Immature natural killer cell (primary cell): ENCODE results near the gene RBM43. TPM values are rescaled to one million over a fixed set of nuclear protein-coding genes. Genes with fewer than 3 reads are reported as not detected.
"Not testable (repeated sequence)": the region's sequence is repeated elsewhere in the genome, so short reads cannot be mapped to it uniquely, and the experiment has no call there.

ENCODE experiments used
- DNase-seq, 3 donors: peaks; one replicate each; pipeline ENCODE4 v3.0.0; 2022; ENCODE audit warnings: mixed read lengths in 1 of 3
- H3K27ac Mint-ChIP-seq, 6 donors: one replicate each; pipeline ENCODE4 v1.8.0; 2020; ENCODE audit warnings: mixed read lengths in 6 of 6, mild to moderate bottlenecking in 5 of 6, inconsistent platforms in 4 of 6, moderate library complexity in 3 of 6
- H3K27me3 Mint-ChIP-seq, 3 donors: one replicate each; pipeline ENCODE4 v1.8.0; 2020 to 2021; ENCODE audit warnings: low read depth in 3 of 3, mild to moderate bottlenecking in 3 of 3, mixed read lengths in 3 of 3, moderate library complexity in 3 of 3, inconsistent platforms in 1 of 3
- H3K36me3 Mint-ChIP-seq, 3 donors: one replicate each; pipeline ENCODE4 v1.8.0; 2020; ENCODE audit warnings: mixed read lengths in 3 of 3, inconsistent platforms in 2 of 3, mild to moderate bottlenecking in 2 of 3
- H3K4me1 Mint-ChIP-seq, 2 donors: one replicate each; pipeline ENCODE4 v1.8.0; 2020; ENCODE audit warnings: inconsistent platforms in 2 of 2, mild to moderate bottlenecking in 2 of 2, mixed read lengths in 2 of 2, moderate library complexity in 1 of 2
- H3K4me3 Mint-ChIP-seq, 5 donors: one replicate each; pipeline ENCODE4 v1.8.0; 2020; ENCODE audit warnings: mild to moderate bottlenecking in 5 of 5, mixed read lengths in 5 of 5, inconsistent platforms in 3 of 5, moderate library complexity in 3 of 5
- H3K9me3 Mint-ChIP-seq, 6 donors: one replicate each; pipeline ENCODE4 v1.8.0; 2020; ENCODE audit warnings: mild to moderate bottlenecking in 6 of 6, mixed read lengths in 6 of 6, inconsistent platforms in 4 of 6, moderate library complexity in 3 of 6
- polyA plus RNA-seq, 3 donors: library from polyadenylated mRNA; unstranded; fragments of 300-500 nt; fragmentation: Illumina TruSeq; gene quantifications; one replicate each; pipeline ENCODE4 v1.2.3, GENCODE V29; 2021

RBM43 gene
- polyA plus RNA-seq, 3 donors from 2014 or later = 0.83 to 3.8 (median 1.6) TPM

- H3K4me1 Mint-ChIP-seq, H3K9me3 Mint-ChIP-seq, H3K36me3 Mint-ChIP-seq, H3K4me3 Mint-ChIP-seq, H3K27ac Mint-ChIP-seq, DNase-seq: not testable (repeated sequence)
- H3K27me3 Mint-ChIP-seq = peaks cover 0 to 17% (median 5%) of the 10 kb centered on the region in 3 donors
Measured at GRCh38 chr2:151233760-151234159, 27.9 kb downstream of the RBM43 start.

GRCh38 chr2:151233288-151233687, 28.4 kb downstream of the RBM43 start:
- not testable (repeated sequence) for H3K4me1 Mint-ChIP-seq, H3K36me3 Mint-ChIP-seq, H3K27ac Mint-ChIP-seq, H3K9me3 Mint-ChIP-seq, DNase-seq, H3K4me3 Mint-ChIP-seq
- H3K27me3 Mint-ChIP-seq = peaks cover 0 to 17% (median 5%) of the 10 kb centered on the region in 3 donors

- Mint-ChIP-seq H3K9me3 (peaks cover 0 to 2% (median 0%) of the 10 kb centered on the region in 6 donors), H3K4me3 (no peak overlapping the region), H3K27me3 (peaks cover 0 to 17% (median 5%) of the 10 kb centered on the region in 3 donors), H3K4me1 (no peaks in the 10 kb centered on the region), H3K36me3 (no peaks in the 10 kb centered on the region), H3K27ac (no peak overlapping the region)
- DNase-seq = no peak
Measured at GRCh38 chr2:151230627-151231140, 31.0 kb downstream of the RBM43 start.

GRCh38 chr2:151228847-151229512, 32.7 kb downstream of the RBM43 start:
- Mint-ChIP-seq H3K9me3 (peaks cover 0 to 2% (median 0%) of the 10 kb centered on the region in 6 donors), H3K4me3 (no peak overlapping the region), H3K27ac (no peak overlapping the region), H3K4me1 (no peaks in the 10 kb centered on the region), H3K36me3 (no peaks in the 10 kb centered on the region), H3K27me3 (peaks cover 2 to 17% (median 2%) of the 10 kb centered on the region in 3 donors)
- no peak for DNase-seq

- no peaks in the 10 kb centered on the region for H3K4me1 Mint-ChIP-seq
- DNase-seq = no peak
- H3K27ac Mint-ChIP-seq = no peak overlapping the region
- H3K36me3 Mint-ChIP-seq = no peaks in the 10 kb centered on the region
- no peaks in the 10 kb centered on the region for H3K9me3 Mint-ChIP-seq
- H3K27me3 Mint-ChIP-seq = peaks cover 0 to 3% (median 1%) of the 10 kb centered on the region in 3 donors
- H3K4me3 Mint-ChIP-seq = no peak overlapping the region
Measured at GRCh38 chr2:151217343-151217742, 44.3 kb downstream of the RBM43 start.

GRCh38 chr2:151207100-151207499, 54.6 kb downstream of the RBM43 start:
- DNase-seq = no peak
- no peaks in the 10 kb centered on the region for H3K4me1 Mint-ChIP-seq
- H3K36me3 Mint-ChIP-seq = no peaks in the 10 kb centered on the region
- H3K4me3 Mint-ChIP-seq = no peak overlapping the region
- peaks cover 2 to 5% (median 3%) of the 10 kb centered on the region in 3 donors for H3K27me3 Mint-ChIP-seq
- no peak overlapping the region for H3K27ac Mint-ChIP-seq
- H3K9me3 Mint-ChIP-seq = no peaks in the 10 kb centered on the region

- no peak overlapping the region for H3K4me3 Mint-ChIP-seq
- H3K27me3 Mint-ChIP-seq = peaks cover 2 to 5% (median 3%) of the 10 kb centered on the region in 3 donors
- no peak overlapping the region for H3K27ac Mint-ChIP-seq
- DNase-seq = no peak
- no peaks in the 10 kb centered on the region for H3K36me3 Mint-ChIP-seq
- no peaks in the 10 kb centered on the region for H3K4me1 Mint-ChIP-seq
- no peaks in the 10 kb centered on the region for H3K9me3 Mint-ChIP-seq
Measured at GRCh38 chr2:151206446-151206968, 55.2 kb downstream of the RBM43 start.

- DNase-seq = no peak
- no peaks in the 10 kb centered on the region for H3K36me3 Mint-ChIP-seq
- H3K4me3 Mint-ChIP-seq = no peak overlapping the region
- no peaks in the 10 kb centered on the region for H3K4me1 Mint-ChIP-seq
- no peaks in the 10 kb centered on the region for H3K9me3 Mint-ChIP-seq
- H3K27me3 Mint-ChIP-seq = peaks cover 0 to 5% (median 4%) of the 10 kb centered on the region in 3 donors
- H3K27ac Mint-ChIP-seq = no peak overlapping the region
Measured at GRCh38 chr2:151205571-151205970, 56.1 kb downstream of the RBM43 start.

- no peaks in the 10 kb centered on the region for H3K36me3 Mint-ChIP-seq
- H3K4me1 Mint-ChIP-seq = no peaks in the 10 kb centered on the region
- no peaks in the 10 kb centered on the region for H3K9me3 Mint-ChIP-seq
- no peak for DNase-seq
- peaks cover 0 to 5% (median 4%) of the 10 kb centered on the region in 3 donors for H3K27me3 Mint-ChIP-seq
- H3K4me3 Mint-ChIP-seq = no peak overlapping the region
- no peak overlapping the region for H3K27ac Mint-ChIP-seq
Measured at GRCh38 chr2:151204756-151205155, 56.9 kb downstream of the RBM43 start.

- H3K4me1 Mint-ChIP-seq = no peaks in the 10 kb centered on the region
- H3K4me3 Mint-ChIP-seq = no peak overlapping the region
- H3K9me3 Mint-ChIP-seq = peaks cover 0 to 1% (median 0%) of the 10 kb centered on the region in 6 donors
- no peaks in the 10 kb centered on the region for H3K36me3 Mint-ChIP-seq
- no peak overlapping the region for H3K27ac Mint-ChIP-seq
- peaks cover 0 to 5% (median 5%) of the 10 kb centered on the region in 3 donors for H3K27me3 Mint-ChIP-seq
- DNase-seq = no peak
Measured at GRCh38 chr2:151200844-151201243, 60.8 kb downstream of the RBM43 start.

- H3K27ac Mint-ChIP-seq = no peak overlapping the region
- H3K9me3 Mint-ChIP-seq = peaks cover 0 to 1% (median 0%) of the 10 kb centered on the region in 6 donors
- H3K4me1 Mint-ChIP-seq = no peaks in the 10 kb centered on the region
- no peak overlapping the region for H3K4me3 Mint-ChIP-seq
- no peak for DNase-seq
- H3K27me3 Mint-ChIP-seq = peaks cover 0 to 6% (median 5%) of the 10 kb centered on the region in 3 donors
- H3K36me3 Mint-ChIP-seq = no peaks in the 10 kb centered on the region
Measured at GRCh38 chr2:151200277-151200676, 61.4 kb downstream of the RBM43 start.

- no peak overlapping the region for H3K27ac Mint-ChIP-seq
- H3K27me3 Mint-ChIP-seq = peaks cover 0 to 6% (median 5%) of the 10 kb centered on the region in 3 donors
- no peak for DNase-seq
- peaks cover 0 to 1% (median 0%) of the 10 kb centered on the region in 6 donors for H3K9me3 Mint-ChIP-seq
- H3K4me1 Mint-ChIP-seq = no peaks in the 10 kb centered on the region
- no peak overlapping the region for H3K4me3 Mint-ChIP-seq
- H3K36me3 Mint-ChIP-seq = no peaks in the 10 kb centered on the region
Measured at GRCh38 chr2:151198645-151199044, 63.0 kb downstream of the RBM43 start.
